Neural progenitor cell (in vitro differentiated cells): ENCODE measurements around the gene PARD3B. TPM values are rescaled to one million over a fixed set of nuclear protein-coding genes. Genes with fewer than 3 reads are reported as not detected.

ENCODE experiments used
- DNase-seq: peaks from one replicate; pipeline ENCODE4 v3.0.0-alpha.2; 2016; ENCODE audit warnings: low spot score
- H2AFZ ChIP-seq: fragments of 200-600 bp; sonication (generic); replicated peaks from 2 replicates; pipeline ENCODE4 v1.6.1; 2016; ENCODE audit warnings: antibody characterized with exemption
- H3F3A ChIP-seq: fragments of 200-600 bp; sonication (generic); 2 replicates; pipeline ENCODE4 v1.6.1; 2016; ENCODE audit warnings: antibody characterized with exemption, low read depth
- H3K27ac ChIP-seq: fragments of 200-600 bp; sonication (generic); 2 replicates; pipeline ENCODE4 v1.5.1; 2016; ENCODE audit warnings: mild to moderate bottlenecking
- H3K27me3 ChIP-seq: fragments of 200-600 bp; sonication (generic); 2 replicates; pipeline ENCODE4 v1.6.1; 2016; ENCODE audit warnings: mild to moderate bottlenecking, moderate library complexity
- H3K36me3 ChIP-seq: fragments of 200-600 bp; sonication (generic); 2 replicates; pipeline ENCODE4 v1.5.1; 2016
- H3K4me1 ChIP-seq: fragments of 200-600 bp; sonication (generic); 2 replicates; pipeline ENCODE4 v1.6.1; 2016; ENCODE audit warnings: mixed run types
- H3K4me2 ChIP-seq: fragments of 200-600 bp; sonication (generic); 2 replicates; pipeline ENCODE4 v1.6.1; 2016
- H3K4me3 ChIP-seq: fragments of 200-600 bp; sonication (generic); 2 replicates; pipeline ENCODE4 v1.5.1; 2016
- H3K79me2 ChIP-seq: fragments of 200-600 bp; sonication (generic); 2 replicates; pipeline ENCODE4 v1.6.1; 2016; ENCODE audit warnings: low read depth
- H3K9ac ChIP-seq: fragments of 200-600 bp; sonication (generic); 2 replicates; pipeline ENCODE4 v1.6.1; 2016
- H3K9me3 ChIP-seq: fragments of 200-600 bp; sonication (generic); 2 replicates; pipeline ENCODE4 v1.5.1; 2016; ENCODE audit warnings: low read depth
- H4K20me1 ChIP-seq: fragments of 200-600 bp; sonication (generic); 2 replicates; pipeline ENCODE4 v1.6.1; 2016; ENCODE audit warnings: low read depth
- H3K27ac Mint-ChIP-seq: 3 replicates; pipeline ENCODE4 v1.8.0; 2021; ENCODE audit warnings: mixed read lengths
- H3K27me3 Mint-ChIP-seq: 2 replicates; pipeline ENCODE4 v1.8.0; 2022; ENCODE audit warnings: low read depth, mild to moderate bottlenecking, inconsistent platforms, moderate library complexity, mixed read lengths; ENCODE audit not compliant: insufficient read depth
- H3K36me3 Mint-ChIP-seq: 3 replicates; pipeline ENCODE4 v1.8.0; 2021; ENCODE audit warnings: mixed read lengths
- H3K4me1 Mint-ChIP-seq: 3 replicates; pipeline ENCODE4 v1.8.0; 2021; ENCODE audit warnings: mixed read lengths
- H3K4me3 Mint-ChIP-seq: 3 replicates; pipeline ENCODE4 v1.8.0; 2021; ENCODE audit warnings: mild to moderate bottlenecking, moderate library complexity, mixed read lengths
- H3K9me3 Mint-ChIP-seq: 3 replicates; pipeline ENCODE4 v1.8.0; 2020; ENCODE audit warnings: mixed read lengths
- EZH2 ChIP-seq: fragments of 200-600 bp; sonication (generic); IDR thresholded peaks from 2 replicates; pipeline ENCODE4 v1.6.1; 2017; ENCODE audit warnings: antibody characterized with exemption, mild to moderate bottlenecking, moderate library complexity
- EZH2phosphoT487 ChIP-seq: fragments of 200-600 bp; sonication (generic); IDR thresholded peaks from 2 replicates; pipeline ENCODE4 v1.6.1; 2017; ENCODE audit warnings: antibody characterized with exemption
- total RNA-seq: library from RNA; depleted of rRNA; stranded (reverse); fragments of >200 nt; gene quantifications from 2 replicates; pipeline ENCODE4 v1.2.3, GENCODE V29; 2015; ENCODE audit warnings: low replicate concordance
- TF ChIP-seq, protein P1 (sequence below): fragments of 200-600 bp; sonication (generic); IDR thresholded peaks from 2 replicates; pipeline ENCODE4 v1.5.1; 2017; ENCODE audit warnings: antibody characterized with exemption, mild to moderate bottlenecking

PARD3B gene
- total RNA-seq, 1 donor from 2014 or later, result 8.4 TPM

DNA sequence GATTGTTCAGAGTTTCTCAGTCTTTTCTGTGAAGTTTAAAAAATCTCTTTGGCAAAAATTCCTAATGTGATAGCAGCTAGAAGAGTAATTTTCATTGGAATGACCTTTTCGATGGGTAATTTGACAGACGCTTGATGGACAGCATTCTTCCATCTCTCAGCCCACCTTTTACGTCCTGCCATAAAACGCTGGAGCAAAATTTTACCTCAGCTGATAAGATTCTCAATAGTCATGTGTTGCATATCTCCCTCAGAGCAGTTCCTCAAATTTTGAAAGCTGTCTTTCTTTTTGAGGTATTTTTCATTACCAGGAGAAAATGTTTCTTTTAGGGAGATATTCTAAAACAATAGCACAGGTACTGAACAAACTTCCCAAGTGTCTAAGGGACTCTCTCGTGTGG is 441.4 kb downstream of the PARD3B start:
- no peak for DNase-seq
- Histone ChIP-seq H2AFZ (no peak overlapping the region), H3K36me3 (no peaks in the 10 kb centered on the region), H3K79me2 (no peaks in the 10 kb centered on the region), H4K20me1 (no peaks in the 10 kb centered on the region), H3K9me3 (no peaks in the 10 kb centered on the region), H3K4me2 (no peak overlapping the region), H3K4me1 (peaks cover 30% of the 10 kb centered on the region), H3K27me3 (no peaks in the 10 kb centered on the region), H3K27ac (no peak overlapping the region), H3K9ac (no peak overlapping the region), H3K4me3 (no peak overlapping the region), H3F3A (no peaks in the 10 kb centered on the region)
- no peak overlapping the region for H3K27ac Mint-ChIP-seq
- peaks cover 19% of the 10 kb centered on the region for H3K4me1 Mint-ChIP-seq
- H3K4me3 Mint-ChIP-seq, result no peak overlapping the region
- no peaks in the 10 kb centered on the region for H3K9me3 Mint-ChIP-seq
- H3K36me3 Mint-ChIP-seq, result no peaks in the 10 kb centered on the region
- TF ChIP-seq EZH2phosphoT487, result no peak
- no peak for TF ChIP-seq EZH2
- TF ChIP-seq, protein P1, sequence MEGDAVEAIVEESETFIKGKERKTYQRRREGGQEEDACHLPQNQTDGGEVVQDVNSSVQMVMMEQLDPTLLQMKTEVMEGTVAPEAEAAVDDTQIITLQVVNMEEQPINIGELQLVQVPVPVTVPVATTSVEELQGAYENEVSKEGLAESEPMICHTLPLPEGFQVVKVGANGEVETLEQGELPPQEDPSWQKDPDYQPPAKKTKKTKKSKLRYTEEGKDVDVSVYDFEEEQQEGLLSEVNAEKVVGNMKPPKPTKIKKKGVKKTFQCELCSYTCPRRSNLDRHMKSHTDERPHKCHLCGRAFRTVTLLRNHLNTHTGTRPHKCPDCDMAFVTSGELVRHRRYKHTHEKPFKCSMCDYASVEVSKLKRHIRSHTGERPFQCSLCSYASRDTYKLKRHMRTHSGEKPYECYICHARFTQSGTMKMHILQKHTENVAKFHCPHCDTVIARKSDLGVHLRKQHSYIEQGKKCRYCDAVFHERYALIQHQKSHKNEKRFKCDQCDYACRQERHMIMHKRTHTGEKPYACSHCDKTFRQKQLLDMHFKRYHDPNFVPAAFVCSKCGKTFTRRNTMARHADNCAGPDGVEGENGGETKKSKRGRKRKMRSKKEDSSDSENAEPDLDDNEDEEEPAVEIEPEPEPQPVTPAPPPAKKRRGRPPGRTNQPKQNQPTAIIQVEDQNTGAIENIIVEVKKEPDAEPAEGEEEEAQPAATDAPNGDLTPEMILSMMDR, result no peak
- H3K27me3 Mint-ChIP-seq, result no peaks in the 10 kb centered on the region

- H2AFZ ChIP-seq, result no peak overlapping the region
- Mint-ChIP-seq H3K27ac (no peak overlapping the region), H3K4me3 (no peak overlapping the region), H3K9me3 (no peaks in the 10 kb centered on the region), H3K4me1 (peaks cover 9% of the 10 kb centered on the region), H3K27me3 (no peaks in the 10 kb centered on the region), H3K36me3 (no peaks in the 10 kb centered on the region)
- no peaks in the 10 kb centered on the region for H3K9me3 ChIP-seq
- no peaks in the 10 kb centered on the region for H4K20me1 ChIP-seq
- H3K4me2 ChIP-seq, result no peak overlapping the region
- no peaks in the 10 kb centered on the region for H3F3A ChIP-seq
- no peak for DNase-seq
- no peak overlapping the region for H3K27ac ChIP-seq
- H3K36me3 ChIP-seq, result no peaks in the 10 kb centered on the region
- no peak for TF ChIP-seq EZH2phosphoT487
- no peak for TF ChIP-seq EZH2
- TF ChIP-seq, protein P1, result no peak
- H3K4me3 ChIP-seq, result no peak overlapping the region
- H3K9ac ChIP-seq, result no peak overlapping the region
- no peaks in the 10 kb centered on the region for H3K27me3 ChIP-seq
- H3K79me2 ChIP-seq, result no peaks in the 10 kb centered on the region
- H3K4me1 ChIP-seq, result peaks cover 11% of the 10 kb centered on the region
Measured at GRCh38 chr2:204988836-204989235, 443.6 kb downstream of the PARD3B start.

- Mint-ChIP-seq H3K36me3 (no peaks in the 10 kb centered on the region), H3K27me3 (no peaks in the 10 kb centered on the region), H3K27ac (no peak overlapping the region), H3K9me3 (no peaks in the 10 kb centered on the region), H3K4me3 (no peak overlapping the region), H3K4me1 (peaks cover 7% of the 10 kb centered on the region)
- no peak overlapping the region for H3K4me2 ChIP-seq
- no peak overlapping the region for H3K9ac ChIP-seq
- TF ChIP-seq, protein P1, result no peak
- no peak for TF ChIP-seq EZH2phosphoT487
- no peak for TF ChIP-seq EZH2
- H3K79me2 ChIP-seq, result no peaks in the 10 kb centered on the region
- no peaks in the 10 kb centered on the region for H3K36me3 ChIP-seq
- no peak overlapping the region for H3K27ac ChIP-seq
- peaks cover 4% of the 10 kb centered on the region for H3K4me1 ChIP-seq
- no peaks in the 10 kb centered on the region for H3K9me3 ChIP-seq
- H3F3A ChIP-seq, result no peaks in the 10 kb centered on the region
- H3K4me3 ChIP-seq, result no peak overlapping the region
- DNase-seq, result no peak
- no peaks in the 10 kb centered on the region for H3K27me3 ChIP-seq
- H4K20me1 ChIP-seq, result no peaks in the 10 kb centered on the region
- H2AFZ ChIP-seq, result no peak overlapping the region
Measured at GRCh38 chr2:204989877-204990276, 444.6 kb downstream of the PARD3B start.
